GM18907 (cell line): ENCODE results near the gene CFAP47.
"Not testable (repeated sequence)": the region's sequence is repeated elsewhere in the genome, so short reads cannot be mapped to it uniquely, and the experiment has no call there.

Experiments
- ATAC-seq: cut with Tn5 transposase; IDR thresholded peaks from one replicate; pipeline ENCODE4 v1.9.1; 2021; ENCODE audit warnings: mild to moderate bottlenecking, moderate library complexity; ENCODE audit not compliant: unreplicated experiment

The CFAP47 gene

DNA sequence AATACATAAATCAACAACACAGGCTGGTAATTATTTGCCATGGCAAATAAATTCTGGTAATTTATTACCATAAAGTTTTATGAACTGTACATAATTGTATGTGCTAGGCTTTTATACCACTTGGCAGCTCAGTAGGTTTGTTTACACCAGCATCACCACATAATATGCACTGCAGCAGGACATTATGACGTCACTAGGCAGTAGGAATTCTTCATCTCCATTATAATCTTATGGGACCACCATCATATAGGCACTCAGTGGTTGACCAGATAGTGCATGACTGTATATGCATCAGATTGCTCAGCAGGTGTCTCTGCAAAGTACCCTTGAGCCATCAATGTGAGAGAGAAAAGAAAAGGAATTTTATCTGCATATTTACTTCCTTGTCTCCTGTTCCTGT is 295.4 kb downstream of the CFAP47 start:
- ATAC-seq = no peak

DNA sequence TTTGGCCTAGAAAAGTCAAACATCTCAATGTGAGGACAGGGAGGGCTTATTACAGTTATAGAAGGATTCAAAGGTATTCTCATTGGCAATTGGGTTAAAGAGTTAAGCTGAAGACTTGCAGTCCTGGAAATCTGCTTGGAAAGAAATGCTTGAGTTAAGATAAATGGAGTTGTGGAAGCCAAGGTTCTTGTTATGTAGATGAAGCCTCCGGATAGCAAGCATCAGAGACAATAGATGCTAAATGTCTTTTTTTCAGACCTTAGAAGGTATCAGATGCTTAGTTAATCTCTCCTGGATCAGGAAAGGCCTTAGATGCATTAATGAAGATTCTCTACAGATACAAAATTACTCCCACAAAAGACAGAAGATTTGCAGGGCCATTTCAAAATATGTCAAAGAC is 299.3 kb downstream of the CFAP47 start:
- ATAC-seq = no peak

DNA sequence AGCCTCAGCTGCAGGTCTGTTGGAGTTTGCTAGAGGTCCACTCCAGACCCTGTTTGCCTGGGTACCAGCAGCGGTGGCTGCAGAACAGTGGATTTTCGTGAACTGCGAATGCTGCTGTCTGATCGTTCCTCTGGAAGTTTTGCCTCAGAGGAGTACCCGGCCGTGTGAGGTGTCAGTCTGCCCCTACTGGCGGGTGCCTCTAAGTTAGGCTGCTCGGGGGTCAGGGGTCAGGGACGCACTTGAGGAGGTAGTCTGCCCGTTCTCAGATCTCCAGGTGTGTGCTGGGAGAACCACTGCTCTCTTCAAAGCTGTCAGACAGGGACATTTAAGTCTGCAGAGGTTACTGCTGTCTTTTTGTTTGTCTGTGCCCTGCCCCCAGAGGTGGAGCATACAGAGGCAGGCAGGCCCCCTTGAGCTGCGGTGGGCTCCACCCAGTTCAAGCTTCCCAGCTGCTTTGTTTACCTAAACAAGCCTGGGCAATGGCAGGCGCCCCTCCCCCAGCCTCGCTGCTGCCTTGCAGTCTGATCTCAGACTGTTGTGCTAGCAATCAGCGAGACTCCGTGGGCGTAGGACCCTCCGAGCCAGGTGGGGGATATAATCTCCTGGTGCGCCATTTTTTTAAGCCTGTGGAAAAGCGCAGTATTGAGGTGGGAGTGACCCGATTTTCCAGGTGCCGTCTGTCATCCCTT is 315.4 kb downstream of the CFAP47 start:
- not testable (repeated sequence) for ATAC-seq

- no peak for ATAC-seq
Measured at GRCh38 chrX:36241397-36241796, 321.9 kb downstream of the CFAP47 start.

DNA sequence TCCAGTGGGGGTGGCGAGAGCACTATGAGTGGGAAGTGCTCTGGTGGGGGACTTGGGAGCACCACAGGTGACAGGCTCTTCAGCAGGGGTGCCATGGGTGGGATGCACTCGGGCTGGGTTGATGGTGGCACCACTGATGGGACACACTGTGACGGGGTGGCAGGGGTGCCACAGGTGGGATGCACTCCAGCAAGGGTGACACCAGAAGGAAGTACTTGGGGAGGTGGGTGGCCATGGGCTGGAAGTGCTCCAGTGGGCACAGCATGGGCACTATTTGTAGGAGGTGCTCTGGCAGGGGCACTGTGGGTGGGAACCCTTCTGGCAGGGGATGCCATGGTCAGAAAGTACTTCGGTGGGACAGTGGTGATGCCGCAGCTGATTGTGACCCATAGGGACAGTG is 346.6 kb downstream of the CFAP47 start:
- ATAC-seq = no peak

- no peak for ATAC-seq
Measured at GRCh38 chrX:36310136-36310535, 390.6 kb downstream of the CFAP47 start.

GRCh38 chrX:36314303-36314702 is 394.8 kb downstream of the CFAP47 start:
- no peak for ATAC-seq

DNA sequence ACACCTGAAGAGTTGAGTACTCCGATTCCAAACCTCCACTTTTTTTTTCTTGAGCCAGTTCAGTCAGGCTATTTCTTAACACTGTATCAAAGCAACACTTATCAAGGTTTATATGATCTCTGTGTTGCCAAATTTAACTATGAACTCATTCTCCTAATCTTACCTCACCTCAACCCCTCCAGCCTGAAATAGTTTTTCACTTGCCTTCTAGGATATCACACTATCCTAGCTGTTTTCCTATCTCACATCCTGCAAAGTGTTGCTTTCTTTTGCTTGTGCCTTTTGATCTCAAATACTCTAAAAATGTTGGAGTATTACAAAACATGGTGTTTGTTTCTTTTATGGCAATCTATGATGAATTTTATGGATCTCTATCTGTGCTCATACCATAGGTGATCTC is 415.0 kb downstream of the CFAP47 start:
- no peak for ATAC-seq

GRCh38 chrX:36336751-36337150 is 417.2 kb downstream of the CFAP47 start:
- ATAC-seq = no peak

DNA sequence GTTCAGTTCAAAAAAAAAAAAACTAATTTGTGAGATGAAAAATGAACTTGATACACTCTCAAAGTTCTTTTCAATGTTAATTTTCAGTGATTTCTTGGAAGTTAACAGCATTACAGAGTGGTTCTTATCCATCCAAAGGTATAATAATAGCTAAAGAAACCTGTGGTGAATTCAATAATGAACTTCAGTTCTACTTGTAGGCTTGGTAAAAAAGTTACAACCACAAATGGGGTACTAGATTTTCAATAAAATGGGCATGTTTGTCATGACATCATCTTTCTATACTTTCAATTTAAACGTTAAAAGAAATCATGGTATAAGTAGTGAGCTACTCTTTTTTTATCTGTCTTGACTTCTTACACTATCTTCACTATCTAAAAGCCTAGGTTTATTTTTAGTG is 424.8 kb downstream of the CFAP47 start:
- no peak for ATAC-seq

- no peak for ATAC-seq
Measured at GRCh38 chrX:36348509-36348908, 429.0 kb downstream of the CFAP47 start.

- ATAC-seq = no peak
Measured at GRCh38 chrX:36357855-36358254, 438.3 kb downstream of the CFAP47 start.

GRCh38 chrX:36364262-36364661 is 444.7 kb downstream of the CFAP47 start:
- ATAC-seq = no peak

- no peak for ATAC-seq
Measured at GRCh38 chrX:36383495-36383894, 464.0 kb downstream of the CFAP47 start.

DNA sequence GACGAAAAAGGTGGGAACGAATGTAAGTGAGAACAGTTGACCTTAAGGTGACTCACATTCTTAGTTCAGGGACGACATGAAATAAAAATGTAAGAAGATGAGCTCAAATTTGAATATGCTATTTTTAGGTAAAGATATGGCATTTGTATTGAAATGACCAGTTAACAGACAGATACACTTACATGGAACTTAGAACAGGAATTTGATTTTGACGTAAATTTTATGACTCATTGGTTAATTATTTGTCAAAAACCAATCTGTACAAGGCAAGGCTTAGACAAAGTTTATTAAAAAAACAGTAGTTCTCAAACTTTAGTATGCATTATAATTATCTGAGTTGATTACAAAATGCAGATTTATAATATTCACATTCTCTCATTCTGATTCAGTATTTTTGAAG is 469.4 kb downstream of the CFAP47 start:
- no peak for ATAC-seq

DNA sequence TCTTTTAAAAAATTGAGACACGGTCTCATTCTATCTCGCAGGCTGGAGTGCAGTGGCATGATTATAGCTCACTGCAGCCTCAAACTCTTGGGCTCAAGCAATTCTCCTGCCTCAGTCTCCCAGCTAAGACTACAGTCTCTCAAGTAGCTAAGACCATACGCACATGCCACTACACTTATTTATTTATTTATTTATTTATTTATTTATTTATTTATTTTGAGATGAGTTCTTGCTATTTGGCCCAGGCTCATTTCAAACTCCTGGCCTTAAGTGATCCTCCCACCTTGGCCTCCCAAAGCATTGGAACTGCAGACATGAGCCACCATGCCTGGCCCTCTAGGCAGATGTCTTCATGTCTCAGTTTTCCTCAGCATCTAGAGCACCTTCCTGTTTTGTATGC is 482.2 kb downstream of the CFAP47 start:
- ATAC-seq = no peak

DNA sequence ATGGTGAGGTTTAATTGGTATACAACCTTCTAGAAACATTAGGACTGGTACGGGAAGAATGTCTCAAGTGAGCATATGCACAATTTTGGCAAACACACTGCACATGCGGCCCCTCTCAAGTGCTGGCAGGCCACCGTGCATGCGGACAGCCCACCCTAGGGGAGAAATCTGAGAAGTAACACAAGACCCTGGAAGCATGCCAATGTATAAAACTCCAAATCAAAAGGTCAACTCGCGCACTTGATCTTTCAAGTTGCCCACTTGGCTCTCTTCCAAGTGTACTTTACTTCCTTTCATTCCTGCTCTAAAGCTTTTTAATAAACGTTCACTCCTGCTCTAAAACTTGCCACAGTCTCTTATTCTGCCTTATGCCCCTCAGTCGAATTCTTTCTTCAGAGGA is 488.3 kb downstream of the CFAP47 start:
- ATAC-seq = no peak

- ATAC-seq = no peak
Measured at GRCh38 chrX:36414056-36414455, 494.5 kb downstream of the CFAP47 start.

DNA sequence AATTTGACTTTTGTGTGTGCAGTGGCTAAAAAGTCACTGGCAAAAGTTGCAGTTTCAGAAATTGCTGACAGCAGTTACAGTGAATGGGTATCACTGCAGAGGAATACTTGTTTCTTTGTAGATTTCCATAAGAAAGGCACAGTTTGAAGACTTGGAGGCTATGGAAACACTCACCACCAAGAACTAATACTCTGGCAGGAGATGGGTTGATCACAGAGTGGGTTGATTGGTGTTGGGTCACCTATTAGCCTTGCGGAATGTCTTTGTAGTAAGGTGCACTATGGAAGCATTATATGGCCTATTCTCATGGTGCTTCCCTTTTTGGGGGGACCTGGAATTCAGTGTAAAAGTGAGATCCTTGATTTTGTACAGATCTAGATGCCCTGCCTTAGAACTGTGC is 502.8 kb downstream of the CFAP47 start:
- ATAC-seq = no peak

DNA sequence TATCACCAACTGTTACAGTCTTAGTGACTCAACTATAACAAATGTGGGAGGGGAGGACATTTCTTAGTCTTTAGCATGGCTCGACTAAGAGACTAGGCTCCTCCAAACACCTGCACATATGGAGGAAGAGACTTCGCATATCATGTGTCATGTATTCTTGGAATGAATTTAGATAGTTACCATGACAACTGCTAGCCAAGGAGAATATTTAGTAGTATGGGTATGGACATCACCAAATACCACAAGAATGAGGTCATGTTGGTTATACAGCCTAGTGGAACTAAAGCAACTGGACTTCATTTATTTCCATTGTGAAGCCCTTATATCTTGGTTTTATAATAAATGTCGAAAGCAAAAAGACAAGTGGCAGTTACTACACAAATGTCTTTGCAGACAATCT is 512.3 kb downstream of the CFAP47 start:
- ATAC-seq = no peak

- no peak for ATAC-seq
Measured at GRCh38 chrX:36434522-36434921, 515.0 kb downstream of the CFAP47 start.
